SU-DHL-6 (cell line): ENCODE data around the gene TMEM207.

Experiments used
- EZH2phosphoT487 ChIP-seq: fragments of 200-600 bp; sonication (generic), shearing (Covaris generic); conservative IDR thresholded peaks from 2 replicates; pipeline ENCODE4 v1.6.1; 2018; ENCODE audit warnings: mild to moderate bottlenecking, antibody characterized with exemption, low read length, moderate library complexity, mixed read lengths
- TF ChIP-seq, protein P1 (sequence below): fragments of 200-600 bp; sonication (generic); IDR thresholded peaks from one replicate; pipeline ENCODE4 v1.5.1; 2017; ENCODE audit warnings: antibody characterized with exemption, mild to moderate bottlenecking, low read length, moderate library complexity; ENCODE audit not compliant: insufficient read depth, poor library complexity, severe bottlenecking

DNA sequence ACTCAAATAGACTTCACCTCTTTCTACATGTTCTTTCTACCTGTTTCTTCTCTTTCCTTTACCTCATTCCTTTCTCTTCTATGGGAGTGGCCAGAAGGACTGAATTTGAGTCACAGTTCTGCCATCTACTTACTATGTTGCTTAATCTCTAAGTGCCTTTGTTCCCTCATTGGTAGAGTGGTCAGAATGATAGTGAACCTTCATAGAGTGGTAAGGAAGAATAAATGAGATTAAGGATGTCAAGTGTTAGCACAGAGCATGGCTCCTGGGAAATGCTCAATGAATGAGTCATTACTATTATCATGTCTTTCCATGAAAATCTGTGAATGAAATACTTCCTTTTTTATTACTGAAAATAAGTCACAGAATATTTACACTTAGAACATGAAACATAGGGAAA, 17.5 kb downstream of the TMEM207 start:
- TF ChIP-seq, protein P1, sequence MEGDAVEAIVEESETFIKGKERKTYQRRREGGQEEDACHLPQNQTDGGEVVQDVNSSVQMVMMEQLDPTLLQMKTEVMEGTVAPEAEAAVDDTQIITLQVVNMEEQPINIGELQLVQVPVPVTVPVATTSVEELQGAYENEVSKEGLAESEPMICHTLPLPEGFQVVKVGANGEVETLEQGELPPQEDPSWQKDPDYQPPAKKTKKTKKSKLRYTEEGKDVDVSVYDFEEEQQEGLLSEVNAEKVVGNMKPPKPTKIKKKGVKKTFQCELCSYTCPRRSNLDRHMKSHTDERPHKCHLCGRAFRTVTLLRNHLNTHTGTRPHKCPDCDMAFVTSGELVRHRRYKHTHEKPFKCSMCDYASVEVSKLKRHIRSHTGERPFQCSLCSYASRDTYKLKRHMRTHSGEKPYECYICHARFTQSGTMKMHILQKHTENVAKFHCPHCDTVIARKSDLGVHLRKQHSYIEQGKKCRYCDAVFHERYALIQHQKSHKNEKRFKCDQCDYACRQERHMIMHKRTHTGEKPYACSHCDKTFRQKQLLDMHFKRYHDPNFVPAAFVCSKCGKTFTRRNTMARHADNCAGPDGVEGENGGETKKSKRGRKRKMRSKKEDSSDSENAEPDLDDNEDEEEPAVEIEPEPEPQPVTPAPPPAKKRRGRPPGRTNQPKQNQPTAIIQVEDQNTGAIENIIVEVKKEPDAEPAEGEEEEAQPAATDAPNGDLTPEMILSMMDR: no peak
- no peak for TF ChIP-seq EZH2phosphoT487
